Spinal cord (tissue), 10 donors: ENCODE data around the gene NANOS3. TPM values are rescaled to one million over a fixed set of nuclear protein-coding genes. Genes with fewer than 3 reads are reported as not detected.

Experiments
- DNase-seq, 6 donors: peaks; one replicate each; pipeline versions ENCODE4 v3.0.0 to v3.0.0-alpha.2; 2013 to 2015; ENCODE audit warnings: low spot score in 6 of 6, low read depth in 4 of 6
- H3K27ac ChIP-seq: one replicate; pipeline ENCODE4 v1.5.1; 2013; ENCODE audit warnings: low read depth, low read length, control low read depth
- H3K27me3 ChIP-seq: one replicate; pipeline ENCODE4 v1.6.1; 2013; ENCODE audit warnings: low read length; ENCODE audit not compliant: control insufficient read depth, insufficient read depth
- H3K36me3 ChIP-seq: one replicate; pipeline ENCODE4 v1.6.1; 2013; ENCODE audit warnings: low read length; ENCODE audit not compliant: control insufficient read depth, insufficient read depth
- H3K4me1 ChIP-seq: one replicate; pipeline ENCODE4 v1.6.1; 2013; ENCODE audit warnings: low read length; ENCODE audit not compliant: control insufficient read depth, insufficient read depth
- H3K4me3 ChIP-seq: one replicate; pipeline ENCODE4 v1.5.1; 2013; ENCODE audit warnings: low read depth, low read length, control low read depth
- H3K9me3 ChIP-seq: one replicate; pipeline ENCODE4 v1.6.1; 2013; ENCODE audit warnings: low read length; ENCODE audit not compliant: control insufficient read depth, insufficient read depth
- WGBS: methylation state at CpG from one replicate; pipeline ENCODE4 v1.1.5; 2013; ENCODE audit warnings: missing lambda C conversion rate; ENCODE audit not compliant: insufficient coverage; 5-methylcytosine and 5-hydroxymethylcytosine counted together
- polyA plus RNA-seq, 2 donors: library from polyadenylated mRNA; unstranded; fragments of 120-200 nt; gene quantifications; one replicate each; pipeline ENCODE4 v1.2.1, GENCODE V29; 2013; ENCODE audit not compliant: insufficient read length in 2 of 2
- total RNA-seq, 2 donors: library from RNA; depleted of rRNA in 1 of 2; stranded (reverse); fragments of 120-200 nt in 1 of 2; fragments of >200 nt in 1 of 2; gene quantifications; one replicate each; pipeline versions ENCODE4 v1.2.3 to v1.2.4, GENCODE V29; 2013 to 2014
- donor health status: healthy.

Gene NANOS3
- total and polyA plus RNA-seq, 4 donors, result 11.2 to 24.6 (median 23.1) TPM; not detected in 1

- Histone ChIP-seq H3K27me3 (no peaks in the 10 kb centered on the region), H3K27ac (peak overlapping the region; percentile 6)
- 68% methylated on average over 5 of the region's 5 CpGs for WGBS
Observed at GRCh38 chr19:13899912-13900584, 23.1 kb downstream of the NANOS3 start.

GRCh38 chr19:13902993-13903555 is 26.1 kb downstream of the NANOS3 start:
- no peak overlapping the region for H3K4me3 ChIP-seq
- 76% methylated on average over 4 of the region's 4 CpGs for WGBS

More at GRCh38 chr19:13899912-13900584, 23.1 kb downstream of the NANOS3 start:
- Histone ChIP-seq H3K36me3 (peaks cover 2% of the 10 kb centered on the region), H3K4me1 (peaks cover under 1% of the 10 kb centered on the region), H3K4me3 (no peak overlapping the region), H3K9me3 (no peaks in the 10 kb centered on the region)
- DNase-seq, result no peak

DNA sequence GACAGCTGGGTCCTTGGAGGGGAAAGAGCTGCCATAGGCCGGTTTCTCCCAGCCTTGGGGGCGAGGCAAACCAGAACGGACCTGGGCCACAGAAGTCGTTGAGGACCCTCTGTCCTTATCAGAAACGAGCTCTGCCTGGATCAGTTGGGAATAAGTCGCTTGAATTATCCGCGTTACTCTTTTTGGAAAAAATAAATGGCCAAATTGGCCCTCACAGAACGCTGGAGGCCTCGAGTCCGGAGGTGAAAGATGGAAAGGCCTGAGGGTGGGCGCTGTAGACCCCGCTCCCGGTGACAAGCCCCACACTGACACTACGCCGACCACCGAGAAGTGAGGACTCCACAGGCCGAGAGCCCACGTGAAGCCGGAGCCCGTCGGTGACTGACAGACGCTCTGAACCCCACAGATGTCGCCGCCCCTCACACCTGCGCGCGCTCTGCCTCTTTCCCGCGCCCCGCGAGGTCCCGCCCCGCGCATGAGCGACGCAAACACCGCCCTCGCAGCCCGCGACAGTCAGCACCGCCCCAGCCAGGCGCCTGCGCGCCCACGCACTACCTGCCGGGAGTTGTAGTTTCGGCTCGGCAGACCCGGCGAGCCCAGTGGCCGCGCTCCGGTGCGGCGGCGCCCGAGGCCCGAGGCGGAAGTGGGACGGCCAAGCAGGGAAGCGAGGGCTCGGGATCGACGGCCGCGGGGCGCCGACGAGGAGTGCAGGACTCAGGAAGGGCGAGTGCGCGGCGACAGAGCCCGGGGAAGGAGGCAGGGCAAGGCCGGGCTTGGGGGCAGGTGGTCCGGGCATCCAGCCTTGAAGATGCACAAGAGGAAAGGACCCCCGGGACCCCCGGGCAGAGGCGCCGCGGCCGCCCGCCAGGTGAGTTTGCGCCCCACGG is 28.9 kb downstream of the NANOS3 start, which contains the start of the genes BRME1 and CC2D1A:
Gene BRME1, minus strand, starts transcription at position 484 of the 887 bp plus-strand sequence. CDS start 1,225 bp downstream, outside the sequence.
Gene CC2D1A, plus strand, starts transcription at position 568 of the 887 bp plus-strand sequence. Its CDS starts 241 bp downstream, at position 809.
- peak; percentile 63 to 97 (median 79) for DNase-seq
- no peaks in the 10 kb centered on the region for H3K9me3 ChIP-seq
- 5% methylated on average over 86 of the region's 86 CpGs for WGBS
- peaks cover 25% of the 10 kb centered on the region for H3K36me3 ChIP-seq
- no peak within 1 kb of the TSS for H3K27ac ChIP-seq
- peak within 1 kb of the TSS; percentile 65 for H3K4me3 ChIP-seq
- H3K27me3 ChIP-seq, result no peaks in the 10 kb centered on the region
- peaks cover 18% of the 10 kb centered on the region for H3K4me1 ChIP-seq

More at GRCh38 chr19:13902993-13903555, 26.1 kb downstream of the NANOS3 start:
- Histone ChIP-seq H3K27me3 (no peaks in the 10 kb centered on the region), H3K4me1 (peaks cover 18% of the 10 kb centered on the region), H3K9me3 (no peaks in the 10 kb centered on the region), H3K36me3 (peaks cover 2% of the 10 kb centered on the region), H3K27ac (no peak overlapping the region)
- DNase-seq, result no peak

GRCh38 chr19:13906521-13906904 is 29.6 kb downstream of the NANOS3 start:
- H3K27me3 ChIP-seq, result no peaks in the 10 kb centered on the region
- peak in 1 of 6 donors; percentile 14 for DNase-seq
- H3K9me3 ChIP-seq, result no peaks in the 10 kb centered on the region
- H3K27ac ChIP-seq, result no peak overlapping the region
- peaks cover 18% of the 10 kb centered on the region for H3K4me1 ChIP-seq
- peaks cover 29% of the 10 kb centered on the region for H3K36me3 ChIP-seq
- 5% methylated on average over 11 of the region's 13 CpGs for WGBS
- peak overlapping the region; percentile 65 for H3K4me3 ChIP-seq

- Histone ChIP-seq H3K9me3 (no peaks in the 10 kb centered on the region), H3K27me3 (no peaks in the 10 kb centered on the region), H3K4me3 (peak overlapping the region; percentile 65), H3K4me1 (peaks cover 18% of the 10 kb centered on the region), H3K27ac (no peak overlapping the region), H3K36me3 (peaks cover 32% of the 10 kb centered on the region)
- WGBS, result 93% methylated on average over 4 of the region's 5 CpGs
- DNase-seq, result no peak
Observed at GRCh38 chr19:13906910-13907309, 30.0 kb downstream of the NANOS3 start.

DNA sequence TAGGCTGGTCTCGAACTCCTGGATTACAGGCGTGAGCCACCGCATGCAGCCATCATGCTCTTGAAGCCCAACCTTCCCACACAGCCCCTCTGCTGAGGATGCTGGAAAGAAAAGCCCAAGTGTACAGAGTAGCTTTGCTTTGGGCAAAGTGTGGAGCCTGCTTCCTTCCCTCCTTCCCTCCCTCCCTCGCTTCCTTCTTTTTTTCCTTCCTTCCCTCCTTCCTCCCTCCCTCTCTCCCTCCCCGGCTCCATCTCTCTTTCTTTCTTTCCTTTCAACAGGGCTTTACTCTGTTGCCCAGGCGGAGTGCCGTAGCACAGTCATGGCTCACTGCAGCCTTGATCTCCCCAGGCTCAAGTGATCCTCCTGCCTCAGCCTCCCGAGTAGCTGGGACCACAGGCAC is 31.7 kb downstream of the NANOS3 start:
- peaks cover 50% of the 10 kb centered on the region for H3K36me3 ChIP-seq
- H3K9me3 ChIP-seq, result no peaks in the 10 kb centered on the region
- no peak overlapping the region for H3K27ac ChIP-seq
- no peaks in the 10 kb centered on the region for H3K27me3 ChIP-seq
- no peak overlapping the region for H3K4me3 ChIP-seq
- H3K4me1 ChIP-seq, result peaks cover 18% of the 10 kb centered on the region
- DNase-seq, result no peak
- 88% methylated on average over 5 of the region's 8 CpGs for WGBS

DNA sequence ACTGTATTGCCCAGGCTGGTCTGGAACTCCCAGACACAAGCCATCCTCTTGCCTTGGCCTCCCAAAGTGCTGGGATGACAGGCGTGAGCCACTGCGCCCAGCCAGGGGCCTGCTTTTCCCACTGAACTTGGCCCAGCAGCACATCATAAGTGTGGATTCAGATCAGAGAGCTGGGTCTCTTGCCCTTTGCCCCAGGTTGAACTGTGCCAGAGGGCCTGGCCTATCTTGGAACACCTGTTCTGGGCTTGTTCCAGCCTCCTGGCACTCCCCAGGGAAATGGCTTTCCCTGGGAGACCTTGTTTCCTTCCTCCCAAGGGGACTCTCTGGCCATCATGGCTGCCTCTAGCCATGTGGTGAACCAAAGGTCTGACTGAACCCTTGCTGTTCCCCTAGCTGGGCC is 32.5 kb downstream of the NANOS3 start:
- Histone ChIP-seq H3K9me3 (no peaks in the 10 kb centered on the region), H3K36me3 (peaks cover 57% of the 10 kb centered on the region), H3K27me3 (no peaks in the 10 kb centered on the region), H3K4me3 (no peak overlapping the region), H3K27ac (no peak overlapping the region), H3K4me1 (peaks cover 18% of the 10 kb centered on the region)
- 90% methylated on average over 2 of the region's 2 CpGs for WGBS
- no peak for DNase-seq

GRCh38 chr19:13913352-13913751 is 36.4 kb downstream of the NANOS3 start:
- Histone ChIP-seq H3K27ac (no peak overlapping the region), H3K27me3 (no peaks in the 10 kb centered on the region), H3K36me3 (peaks cover 81% of the 10 kb centered on the region), H3K9me3 (no peaks in the 10 kb centered on the region), H3K4me1 (peaks cover 3% of the 10 kb centered on the region), H3K4me3 (no peak overlapping the region)
- WGBS, result 98% methylated on average over 16 of the region's 17 CpGs
- DNase-seq, result no peak

DNA sequence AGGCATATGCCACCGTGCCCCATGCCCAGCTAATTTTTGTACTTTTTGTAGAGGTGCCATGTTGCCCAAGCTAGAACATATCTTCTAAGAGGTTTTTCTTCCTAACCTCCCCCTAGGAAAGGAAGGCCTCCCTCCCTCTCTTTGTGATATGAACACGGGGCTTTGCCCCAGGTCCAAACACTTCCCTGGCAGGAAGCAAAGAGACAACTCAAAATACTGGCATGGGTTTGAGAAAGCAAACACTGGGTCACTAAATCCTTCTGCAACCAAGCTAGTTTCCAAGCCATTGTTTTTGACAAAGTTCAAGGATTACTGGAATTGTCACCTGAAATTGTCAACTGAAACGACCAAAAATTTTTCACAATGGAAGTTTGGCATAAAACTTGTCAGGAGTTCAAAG is 37.8 kb downstream of the NANOS3 start:
- WGBS, result 83% methylated on average over 1 of the region's 3 CpGs

More for the DNA sequence above, 37.8 kb downstream of the NANOS3 start:
- H3K9me3 ChIP-seq, result no peaks in the 10 kb centered on the region
- no peak overlapping the region for H3K4me3 ChIP-seq
- H3K27me3 ChIP-seq, result no peaks in the 10 kb centered on the region
- peaks cover 85% of the 10 kb centered on the region for H3K36me3 ChIP-seq
- no peak overlapping the region for H3K27ac ChIP-seq
- no peak for DNase-seq
- peaks cover 3% of the 10 kb centered on the region for H3K4me1 ChIP-seq
